Activated CD8-positive, alpha-beta memory T cell treated with anti-CD3 and anti-CD28 coated beads, Interleukin-2, amount 10 ng/mL, durations not matched to agents 7 days and 5 days (primary cell): Measurements from ENCODE around the gene SLC6A12. TPM values are rescaled to one million over a fixed set of nuclear protein-coding genes. Genes with fewer than 3 reads are reported as not detected.
A peak's percentile ranks its signal among the peaks of the same experiment; 100 is the strongest.

Experiments used
- ATAC-seq: fragments of 150-1000 bp; cut with Tn5 transposase; one replicate; pipeline ENCODE4 v1.10.0; 2021; ENCODE audit warnings: moderate library complexity
- CTCF ChIA-PET: fragments of 350-600 bp; sonication (Branson Sonifier 250); formaldehyde crosslinking; loops from one replicate; lab custom pipeline; 2021; ENCODE audit warnings: antibody characterized with exemption; lab: Charles Lee
- DNase-seq: peaks from one replicate; pipeline ENCODE4 v3.0.0-alpha.2; 2020
- H3K27ac Mint-ChIP-seq: one replicate; pipeline ENCODE4 v1.8.0; 2021; ENCODE audit warnings: mild to moderate bottlenecking, mixed read lengths
- H3K27me3 Mint-ChIP-seq: one replicate; pipeline ENCODE4 v1.8.0; 2021; ENCODE audit warnings: mixed read lengths
- H3K36me3 Mint-ChIP-seq: one replicate; pipeline ENCODE4 v1.8.0; 2021; ENCODE audit warnings: mild to moderate bottlenecking, mixed read lengths
- H3K4me1 Mint-ChIP-seq: one replicate; pipeline ENCODE4 v1.8.0; 2021; ENCODE audit warnings: mixed read lengths
- H3K4me3 Mint-ChIP-seq: one replicate; pipeline ENCODE4 v1.8.0; 2021; ENCODE audit warnings: mild to moderate bottlenecking, moderate library complexity, mixed read lengths
- H3K9me3 Mint-ChIP-seq: one replicate; pipeline ENCODE4 v1.8.0; 2022; ENCODE audit warnings: low read depth, mixed read lengths
- total RNA-seq, 2 experiments: library from RNA; stranded (reverse); gene quantifications; one replicate each; pipeline ENCODE4 v1.2.3, GENCODE V29; 2021

SLC6A12 gene
- total RNA-seq, 2 experiments from 2014 or later: 0.33 TPM; not detected in 1

- peak; percentile 45 for ATAC-seq
- Mint-ChIP-seq H3K27ac (no peak overlapping the region), H3K36me3 (no peaks in the 10 kb centered on the region)
These were observed 51.3 kb downstream of the SLC6A12 start for GRCh38 chr12:162467-163307.

GRCh38 chr12:161823-162222, 52.1 kb downstream of the SLC6A12 start:
- no peak overlapping the region for H3K27ac Mint-ChIP-seq
- no peaks in the 10 kb centered on the region for H3K27me3 Mint-ChIP-seq
- no peaks in the 10 kb centered on the region for H3K36me3 Mint-ChIP-seq
- CTCF ChIA-PET: no interaction called here
- no peaks in the 10 kb centered on the region for H3K9me3 Mint-ChIP-seq
- H3K4me1 Mint-ChIP-seq: peaks cover 8% of the 10 kb centered on the region
- H3K4me3 Mint-ChIP-seq: no peak overlapping the region
- DNase-seq (no peak), ATAC-seq (no peak)

More at GRCh38 chr12:162467-163307, 51.3 kb downstream of the SLC6A12 start:
- Mint-ChIP-seq H3K4me3 (no peak overlapping the region), H3K4me1 (peaks cover 8% of the 10 kb centered on the region), H3K27me3 (no peaks in the 10 kb centered on the region), H3K9me3 (no peaks in the 10 kb centered on the region)
- CTCF ChIA-PET: no interaction called here
- DNase-seq: peak; percentile 44

- Mint-ChIP-seq H3K27ac (no peak overlapping the region), H3K4me3 (no peak overlapping the region)
- CTCF ChIA-PET: no interaction called here
These were observed 53.1 kb downstream of the SLC6A12 start for GRCh38 chr12:160858-161257.

GRCh38 chr12:159156-159782, 54.7 kb downstream of the SLC6A12 start:
- H3K36me3 Mint-ChIP-seq: no peaks in the 10 kb centered on the region
- no peak overlapping the region for H3K4me3 Mint-ChIP-seq
- DNase-seq (no peak), ATAC-seq (no peak)
- H3K27ac Mint-ChIP-seq: no peak overlapping the region
- CTCF ChIA-PET: no interaction called here
- no peaks in the 10 kb centered on the region for H3K27me3 Mint-ChIP-seq
- H3K9me3 Mint-ChIP-seq: no peaks in the 10 kb centered on the region
- no peaks in the 10 kb centered on the region for H3K4me1 Mint-ChIP-seq

More at GRCh38 chr12:160858-161257, 53.1 kb downstream of the SLC6A12 start:
- ATAC-seq: no peak
- Mint-ChIP-seq H3K9me3 (no peaks in the 10 kb centered on the region), H3K36me3 (no peaks in the 10 kb centered on the region), H3K4me1 (no peaks in the 10 kb centered on the region), H3K27me3 (no peaks in the 10 kb centered on the region)
- no peak for DNase-seq

- Mint-ChIP-seq H3K4me1 (no peaks in the 10 kb centered on the region), H3K27ac (no peak overlapping the region), H3K36me3 (no peaks in the 10 kb centered on the region), H3K27me3 (no peaks in the 10 kb centered on the region), H3K4me3 (no peak overlapping the region), H3K9me3 (no peaks in the 10 kb centered on the region)
- DNase-seq (no peak), ATAC-seq (no peak)
- CTCF ChIA-PET: no interaction called here
These were observed 56.3 kb downstream of the SLC6A12 start for GRCh38 chr12:157644-158043.

GRCh38 chr12:156945-157344, 57.0 kb downstream of the SLC6A12 start:
- Mint-ChIP-seq H3K36me3 (no peaks in the 10 kb centered on the region), H3K4me1 (no peaks in the 10 kb centered on the region), H3K27ac (no peak overlapping the region), H3K4me3 (no peak overlapping the region), H3K9me3 (no peaks in the 10 kb centered on the region), H3K27me3 (no peaks in the 10 kb centered on the region)
- DNase-seq: no peak
- CTCF ChIA-PET: no interaction called here
- ATAC-seq: no peak

- ATAC-seq (no peak), DNase-seq (no peak)
- Mint-ChIP-seq H3K27ac (no peak overlapping the region), H3K36me3 (no peaks in the 10 kb centered on the region), H3K4me3 (no peak overlapping the region), H3K27me3 (no peaks in the 10 kb centered on the region), H3K9me3 (no peaks in the 10 kb centered on the region), H3K4me1 (no peaks in the 10 kb centered on the region)
- CTCF ChIA-PET: no interaction called here
These were observed 58.3 kb downstream of the SLC6A12 start for GRCh38 chr12:155646-156045.

- Mint-ChIP-seq H3K27ac (no peak overlapping the region), H3K9me3 (no peaks in the 10 kb centered on the region), H3K27me3 (no peaks in the 10 kb centered on the region), H3K36me3 (no peaks in the 10 kb centered on the region), H3K4me3 (no peak overlapping the region), H3K4me1 (no peaks in the 10 kb centered on the region)
- DNase-seq (no peak), ATAC-seq (no peak)
- CTCF ChIA-PET: no interaction called here
These were observed 59.0 kb downstream of the SLC6A12 start for GRCh38 chr12:155006-155405.

GRCh38 chr12:154058-154457, 59.9 kb downstream of the SLC6A12 start:
- H3K27me3 Mint-ChIP-seq: no peaks in the 10 kb centered on the region
- CTCF ChIA-PET: interaction anchor here (0.8 to 1.7 kb wide), 2 partner anchors 15 to 93 kb away, joined by 3 to 6 read pairs; no protein-coding TSS in a partner anchor
- no peak overlapping the region for H3K4me3 Mint-ChIP-seq
- H3K27ac Mint-ChIP-seq: no peak overlapping the region
- ATAC-seq: no peak
- H3K4me1 Mint-ChIP-seq: no peaks in the 10 kb centered on the region
- H3K9me3 Mint-ChIP-seq: no peaks in the 10 kb centered on the region
- DNase-seq: no peak
- H3K36me3 Mint-ChIP-seq: no peaks in the 10 kb centered on the region

GRCh38 chr12:153080-153746, 60.7 kb downstream of the SLC6A12 start:
- CTCF ChIA-PET: interaction anchor here (0.8 to 1.8 kb wide), 4 partner anchors 11 to 94 kb away, joined by 3 to 6 read pairs (median 4); no protein-coding TSS in a partner anchor
- Mint-ChIP-seq H3K36me3 (no peaks in the 10 kb centered on the region), H3K27me3 (no peaks in the 10 kb centered on the region), H3K27ac (no peak overlapping the region), H3K4me3 (no peak overlapping the region), H3K4me1 (no peaks in the 10 kb centered on the region), H3K9me3 (no peaks in the 10 kb centered on the region)
- DNase-seq (peak; percentile 75), ATAC-seq (peak; percentile 90)

- DNase-seq (no peak), ATAC-seq (no peak)
- Mint-ChIP-seq H3K27me3 (no peaks in the 10 kb centered on the region), H3K4me3 (no peak overlapping the region), H3K4me1 (no peaks in the 10 kb centered on the region), H3K9me3 (no peaks in the 10 kb centered on the region), H3K27ac (no peak overlapping the region), H3K36me3 (no peaks in the 10 kb centered on the region)
- CTCF ChIA-PET: interaction anchor here (1.1 to 1.8 kb wide), 3 partner anchors 12 to 20 kb away, joined by 4 to 6 read pairs (median 4); no protein-coding TSS in a partner anchor
These were observed 61.5 kb downstream of the SLC6A12 start for GRCh38 chr12:152440-152839.

GRCh38 chr12:151579-151978, 62.4 kb downstream of the SLC6A12 start:
- Mint-ChIP-seq H3K4me1 (no peaks in the 10 kb centered on the region), H3K4me3 (no peak overlapping the region), H3K27me3 (no peaks in the 10 kb centered on the region), H3K27ac (no peak overlapping the region), H3K9me3 (no peaks in the 10 kb centered on the region), H3K36me3 (no peaks in the 10 kb centered on the region)
- DNase-seq (no peak), ATAC-seq (no peak)
- CTCF ChIA-PET: interaction anchor here (0.9 kb wide), 1 partner anchor 69 kb away, joined by 3 read pairs; no protein-coding TSS in a partner anchor

GRCh38 chr12:148676-149416, 65.1 kb downstream of the SLC6A12 start:
- H3K36me3 Mint-ChIP-seq: no peaks in the 10 kb centered on the region
- ATAC-seq (no peak), DNase-seq (no peak)
- peaks cover 3% of the 10 kb centered on the region for H3K4me1 Mint-ChIP-seq
- CTCF ChIA-PET: no interaction called here
- H3K27ac Mint-ChIP-seq: no peak overlapping the region
- no peaks in the 10 kb centered on the region for H3K9me3 Mint-ChIP-seq
- H3K27me3 Mint-ChIP-seq: no peaks in the 10 kb centered on the region
- H3K4me3 Mint-ChIP-seq: no peak overlapping the region
